WERI-Rb-1 (cell line): ENCODE data around the gene NECAB2.

ENCODE experiments used
- DNase-seq: peaks from one replicate; pipeline ENCODE4 v3.0.0-alpha.2; 2020
- H3K27ac ChIP-seq: fragments of 250-450 bp; sonication (Bioruptor Pico); 2 replicates; pipeline ENCODE4 v1.5.1; 2020; ENCODE audit warnings: mild to moderate bottlenecking, moderate library complexity
- H3K27me3 ChIP-seq: fragments of 250-450 bp; sonication (Bioruptor Pico); 2 replicates; pipeline ENCODE4 v1.5.1; 2021; ENCODE audit warnings: mild to moderate bottlenecking, low read depth, moderate library complexity; ENCODE audit not compliant: insufficient read depth, severe bottlenecking
- H3K36me3 ChIP-seq: fragments of 250-450 bp; sonication (Bioruptor Pico); 2 replicates; pipeline ENCODE4 v1.5.1; 2020; ENCODE audit warnings: mild to moderate bottlenecking, moderate library complexity
- H3K4me3 ChIP-seq: 2 replicates; pipeline ENCODE4 v1.5.1; 2011; ENCODE audit warnings: low read depth, mild to moderate bottlenecking, control low read depth, low read length
- H3K9me3 ChIP-seq: fragments of 250-450 bp; sonication (Bioruptor Pico); 2 replicates; pipeline ENCODE4 v1.5.1; 2021; ENCODE audit warnings: mild to moderate bottlenecking, moderate library complexity; ENCODE audit not compliant: severe bottlenecking
- TF ChIP-seq, protein P1 (sequence below): IDR thresholded peaks from 2 replicates; pipeline ENCODE4 v1.5.1; 2011; ENCODE audit warnings: low read depth, mild to moderate bottlenecking, control low read depth, inconsistent platforms, low read length

The NECAB2 gene

DNA sequence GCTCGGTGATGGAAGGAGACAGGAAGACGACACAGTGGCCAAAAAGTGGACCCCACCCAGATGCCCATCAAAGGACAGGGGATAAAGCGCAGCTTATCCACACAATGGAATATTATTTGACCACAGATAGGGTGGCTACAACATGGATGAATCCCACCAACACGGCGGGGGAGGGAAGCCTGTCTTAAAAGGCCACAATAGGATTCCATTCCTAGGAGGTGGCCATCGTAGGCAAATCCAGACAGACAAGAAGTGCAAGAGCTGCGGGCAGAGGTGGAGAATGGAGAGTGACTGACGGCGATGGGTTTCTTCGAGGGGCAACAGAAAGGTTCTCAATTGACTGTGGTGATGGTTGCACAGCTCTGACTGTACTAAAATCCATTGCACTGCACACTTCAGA is 58.6 kb downstream of the NECAB2 start:
- no peak for DNase-seq
- no peak overlapping the region for H3K27ac ChIP-seq
- no peaks in the 10 kb centered on the region for H3K9me3 ChIP-seq
- no peaks in the 10 kb centered on the region for H3K36me3 ChIP-seq
- H3K27me3 ChIP-seq, result no peaks in the 10 kb centered on the region
- H3K4me3 ChIP-seq, result no peak overlapping the region
- TF ChIP-seq, protein P1, sequence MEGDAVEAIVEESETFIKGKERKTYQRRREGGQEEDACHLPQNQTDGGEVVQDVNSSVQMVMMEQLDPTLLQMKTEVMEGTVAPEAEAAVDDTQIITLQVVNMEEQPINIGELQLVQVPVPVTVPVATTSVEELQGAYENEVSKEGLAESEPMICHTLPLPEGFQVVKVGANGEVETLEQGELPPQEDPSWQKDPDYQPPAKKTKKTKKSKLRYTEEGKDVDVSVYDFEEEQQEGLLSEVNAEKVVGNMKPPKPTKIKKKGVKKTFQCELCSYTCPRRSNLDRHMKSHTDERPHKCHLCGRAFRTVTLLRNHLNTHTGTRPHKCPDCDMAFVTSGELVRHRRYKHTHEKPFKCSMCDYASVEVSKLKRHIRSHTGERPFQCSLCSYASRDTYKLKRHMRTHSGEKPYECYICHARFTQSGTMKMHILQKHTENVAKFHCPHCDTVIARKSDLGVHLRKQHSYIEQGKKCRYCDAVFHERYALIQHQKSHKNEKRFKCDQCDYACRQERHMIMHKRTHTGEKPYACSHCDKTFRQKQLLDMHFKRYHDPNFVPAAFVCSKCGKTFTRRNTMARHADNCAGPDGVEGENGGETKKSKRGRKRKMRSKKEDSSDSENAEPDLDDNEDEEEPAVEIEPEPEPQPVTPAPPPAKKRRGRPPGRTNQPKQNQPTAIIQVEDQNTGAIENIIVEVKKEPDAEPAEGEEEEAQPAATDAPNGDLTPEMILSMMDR, result no peak

DNA sequence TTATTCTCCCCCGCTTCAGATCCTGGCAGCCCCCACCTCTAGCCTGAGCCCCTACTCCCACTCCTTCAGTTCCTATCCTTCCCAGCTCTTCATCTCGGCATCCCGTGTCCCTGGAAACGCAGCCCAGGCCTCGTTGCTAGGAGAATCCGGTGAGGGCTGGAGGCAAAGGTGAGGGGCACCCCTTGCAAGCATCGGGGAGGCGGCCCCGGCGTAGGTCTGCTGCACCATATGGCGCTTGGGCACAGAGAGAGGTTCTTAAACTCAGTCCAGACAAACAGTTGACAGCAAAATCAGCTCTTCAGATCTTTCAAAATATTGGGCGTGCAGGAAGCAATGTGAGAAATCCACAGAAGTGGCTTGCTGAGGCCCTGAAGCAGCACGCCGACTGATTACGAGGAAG is 59.6 kb downstream of the NECAB2 start:
- no peaks in the 10 kb centered on the region for H3K36me3 ChIP-seq
- no peak overlapping the region for H3K4me3 ChIP-seq
- TF ChIP-seq, protein P1, result no peak
- DNase-seq, result no peak
- H3K27ac ChIP-seq, result no peak overlapping the region
- no peaks in the 10 kb centered on the region for H3K9me3 ChIP-seq
- no peaks in the 10 kb centered on the region for H3K27me3 ChIP-seq

DNA sequence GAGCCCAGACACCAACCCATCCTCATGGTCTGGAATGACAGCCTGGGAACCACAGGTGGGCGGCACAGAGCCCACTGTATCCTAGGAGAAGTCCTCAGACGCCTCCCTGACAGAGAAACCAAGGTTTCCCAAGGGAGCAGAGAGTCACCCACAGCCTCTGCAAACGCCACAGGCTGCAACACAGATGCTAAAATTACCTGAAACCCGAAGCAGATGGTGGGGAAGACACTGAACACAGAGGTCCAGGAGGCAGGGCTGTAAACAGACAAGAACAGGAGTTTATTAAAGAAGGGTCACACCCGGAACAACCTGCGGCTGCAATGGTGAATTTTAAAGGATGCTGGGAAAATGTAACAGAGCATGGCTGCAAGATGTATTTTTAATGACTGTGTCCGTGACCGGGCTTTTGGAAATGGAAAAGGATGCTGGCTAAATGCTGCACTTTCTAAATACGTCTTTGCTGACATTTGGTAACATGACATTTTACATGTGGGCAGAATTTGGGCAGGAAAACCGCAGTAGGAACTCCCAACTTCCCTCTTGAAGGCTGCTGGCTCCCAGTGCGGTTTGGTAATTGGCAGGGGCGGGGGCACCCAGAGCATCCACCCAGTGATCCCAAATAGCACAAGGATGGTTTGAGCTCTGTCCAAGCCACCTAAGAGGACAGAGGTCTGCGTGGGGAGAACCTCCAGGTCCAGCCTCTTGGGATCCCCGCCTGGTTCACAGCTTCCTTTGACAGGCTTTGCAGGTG is 61.4 kb downstream of the NECAB2 start:
- Histone ChIP-seq H3K27me3 (no peaks in the 10 kb centered on the region), H3K27ac (no peak overlapping the region), H3K9me3 (no peaks in the 10 kb centered on the region), H3K4me3 (no peak overlapping the region), H3K36me3 (no peaks in the 10 kb centered on the region)
- TF ChIP-seq, protein P1, result no peak
- DNase-seq, result no peak

DNA sequence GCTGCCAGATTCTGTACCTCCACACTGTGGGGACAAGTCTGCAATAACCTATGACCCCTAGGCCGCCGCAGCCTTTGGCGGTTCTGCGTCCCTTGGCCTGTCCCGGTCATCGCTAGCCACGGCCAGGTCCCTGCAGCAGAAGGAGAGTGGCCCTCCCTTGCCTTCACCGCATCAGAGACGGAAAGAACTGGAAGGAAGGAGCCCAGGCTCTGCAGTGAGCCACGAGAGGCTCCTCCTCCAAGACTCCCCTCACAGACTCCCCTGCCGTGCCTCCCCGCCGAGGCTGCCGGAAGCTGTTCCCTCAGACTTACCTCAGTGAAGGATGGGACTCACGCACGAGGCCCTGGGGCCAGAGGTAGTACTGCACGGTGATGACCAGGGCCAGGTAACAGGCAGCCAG is 63.5 kb downstream of the NECAB2 start:
- no peak overlapping the region for H3K4me3 ChIP-seq
- H3K27ac ChIP-seq, result no peak overlapping the region
- H3K9me3 ChIP-seq, result no peaks in the 10 kb centered on the region
- TF ChIP-seq, protein P1, result no peak
- H3K36me3 ChIP-seq, result no peaks in the 10 kb centered on the region
- no peak for DNase-seq
- H3K27me3 ChIP-seq, result no peaks in the 10 kb centered on the region

DNA sequence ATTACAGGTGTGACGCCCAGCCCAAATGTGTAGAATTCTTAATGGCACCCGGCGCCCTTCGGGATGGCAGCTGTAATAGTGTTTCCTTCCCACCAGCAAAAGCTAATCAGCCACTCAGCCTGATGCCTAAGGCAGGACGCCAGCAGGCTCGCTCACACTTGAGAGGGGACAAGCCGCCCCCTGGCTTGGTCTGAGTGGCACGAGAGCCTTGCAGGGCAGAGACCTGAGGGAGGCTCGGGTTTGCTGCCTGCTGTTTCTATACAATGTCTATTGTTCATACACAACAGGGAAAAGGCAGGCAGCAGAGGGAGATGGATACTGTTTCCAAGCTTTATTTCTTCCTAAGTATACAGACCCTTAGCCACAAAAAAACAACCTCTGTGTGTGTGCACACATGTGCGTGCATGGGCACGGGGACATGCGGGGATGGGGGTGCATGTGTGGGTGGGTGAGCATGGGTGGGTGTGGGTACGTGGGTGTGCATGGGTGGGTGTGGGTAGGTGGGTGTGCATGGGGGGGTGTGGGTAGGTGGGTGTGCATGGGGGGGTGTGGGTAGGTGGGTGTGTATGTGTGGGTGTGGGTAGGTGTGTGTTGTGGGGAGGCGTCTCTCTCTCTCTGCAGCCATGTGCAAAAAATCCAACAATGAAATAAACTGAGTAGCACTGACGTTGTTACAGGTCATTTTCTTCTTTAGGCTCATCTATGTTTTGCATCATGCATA is 64.6 kb downstream of the NECAB2 start:
- TF ChIP-seq, protein P1, result no peak
- no peaks in the 10 kb centered on the region for H3K27me3 ChIP-seq
- H3K27ac ChIP-seq, result no peak overlapping the region
- no peaks in the 10 kb centered on the region for H3K9me3 ChIP-seq
- no peak overlapping the region for H3K4me3 ChIP-seq
- no peaks in the 10 kb centered on the region for H3K36me3 ChIP-seq
- DNase-seq, result no peak
